K562 (cell line): Measurements from ENCODE around the gene CMIP. TPM values are rescaled to one million over a fixed set of nuclear protein-coding genes. Genes with fewer than 3 reads are reported as not detected.

Source experiments
- ATF7 ChIP-seq: fragments of 450-650 bp; IDR thresholded peaks from 2 replicates; pipeline ENCODE4 v1.7.1; 2014; ENCODE audit warnings: mild to moderate bottlenecking, moderate library complexity
- COPS2 ChIP-seq: fragments of 450-650 bp; conservative IDR thresholded peaks from 2 replicates; pipeline ENCODE4 v1.6.1; 2016; ENCODE audit warnings: mild to moderate bottlenecking, moderate library complexity
- FOXJ3 ChIP-seq: sonication (generic); formaldehyde crosslinking; IDR thresholded peaks from 2 replicates; pipeline ENCODE4 v1.4.0; 2020; ENCODE audit warnings: mild to moderate bottlenecking, missing genetic modification reagents
- ILK ChIP-seq: fragments of 450-650 bp; IDR thresholded peaks from 2 replicates; pipeline ENCODE4 v1.6.1; 2016; ENCODE audit warnings: missing genetic modification characterization, low read depth, mild to moderate bottlenecking, missing compliant biosample characterization, moderate library complexity, borderline replicate concordance
- RBM14 ChIP-seq: fragments of 200-400 bp; formaldehyde crosslinking; IDR thresholded peaks from 2 replicates; pipeline ENCODE4 v1.6.1; 2018; ENCODE audit warnings: low read depth, mild to moderate bottlenecking, low read length, moderate library complexity, borderline replicate concordance; ENCODE audit not compliant: insufficient read depth
- RCOR1 ChIP-seq, 2 experiments: IDR thresholded peaks; 2 replicates each; pipeline ENCODE4 v1.6.1; 2012; ENCODE audit warnings: low read depth in 2 of 2, low read length in 2 of 2, borderline replicate concordance in 1 of 2, improper control_type of control experiment in 1 of 2
- TBL1XR1 ChIP-seq, 2 experiments: IDR thresholded peaks; 2 replicates each; pipeline ENCODE4 v1.6.1; 2012; ENCODE audit warnings: improper control_type of control experiment in 2 of 2, low read length in 2 of 2, mild to moderate bottlenecking in 1 of 2
- ZNF146 ChIP-seq: IDR thresholded peaks from one replicate; pipeline ENCODE4 v1.6.1; 2018; ENCODE audit warnings: missing compliant biosample characterization; ENCODE audit not compliant: unreplicated experiment
- ZNF408 ChIP-seq: fragments of 250-450 bp; sonication (Bioruptor Pico); IDR thresholded peaks from 2 replicates; pipeline ENCODE4 v1.4.0; 2020; ENCODE audit warnings: low read depth, mild to moderate bottlenecking, moderate library complexity
- polyA plus RNA-seq, 8 experiments: library from polyadenylated mRNA; depleted of rRNA in 4 of 8; stranded (reverse) in 5 of 8; unstranded in 3 of 8; fragments of >200 nt; fragmentation: Nextera tagmentation in 2 of 8; fragmentation: Illumina TruSeq in 1 of 8; extraction: Ambion mirVana in 2 of 8; extraction: Trizol in 1 of 8; gene quantifications; 2 replicates each; pipeline versions ENCODE4 v1.2.1 to v1.2.3, GENCODE V29; 2011 to 2014; ENCODE audit warnings: inconsistent platforms in 1 of 8, missing spikeins in 1 of 8
- total RNA-seq, 7 experiments: library from RNA; depleted of rRNA in 6 of 7; stranded (reverse); fragments of >200 nt in 6 of 7; fragmentation: Illumina TruSeq in 2 of 7; extraction: Trizol in 2 of 7; gene quantifications; 2 replicates each; pipeline versions ENCODE4 v1.2.1 to v1.2.3, GENCODE V29; 2011 to 2021; ENCODE audit warnings: low replicate concordance in 1 of 7
- TF ChIP-seq, protein P1 (sequence below): fragments of 250-450 bp; sonication (Bioruptor Pico); IDR thresholded peaks from 2 replicates; pipeline ENCODE4 v1.5.0; 2021; ENCODE audit warnings: mild to moderate bottlenecking, borderline replicate concordance
- TF ChIP-seq, protein P2 (sequence below): IDR thresholded peaks from 2 replicates; pipeline ENCODE4 v1.6.1; 2012; ENCODE audit warnings: low read depth, low read length, improper control_type of control experiment, borderline replicate concordance
- TF ChIP-seq, protein P3 (sequence below): sonication (generic); formaldehyde crosslinking; IDR thresholded peaks from 2 replicates; pipeline ENCODE4 v1.8.0; 2022; ENCODE audit warnings: missing genetic modification reagents, mild to moderate bottlenecking, borderline replicate concordance
- TF ChIP-seq, protein P4 (sequence below): fragments of 450-650 bp; IDR thresholded peaks from 2 replicates; pipeline ENCODE4 v1.6.1; 2016; ENCODE audit warnings: mild to moderate bottlenecking

Gene CMIP
- total and polyA plus RNA-seq, 9 of the 15 experiments (the other 6 are each of a cell fraction or from before 2014, with no cell fraction given): 0.94 to 82.5 (median 10.3) TPM

DNA sequence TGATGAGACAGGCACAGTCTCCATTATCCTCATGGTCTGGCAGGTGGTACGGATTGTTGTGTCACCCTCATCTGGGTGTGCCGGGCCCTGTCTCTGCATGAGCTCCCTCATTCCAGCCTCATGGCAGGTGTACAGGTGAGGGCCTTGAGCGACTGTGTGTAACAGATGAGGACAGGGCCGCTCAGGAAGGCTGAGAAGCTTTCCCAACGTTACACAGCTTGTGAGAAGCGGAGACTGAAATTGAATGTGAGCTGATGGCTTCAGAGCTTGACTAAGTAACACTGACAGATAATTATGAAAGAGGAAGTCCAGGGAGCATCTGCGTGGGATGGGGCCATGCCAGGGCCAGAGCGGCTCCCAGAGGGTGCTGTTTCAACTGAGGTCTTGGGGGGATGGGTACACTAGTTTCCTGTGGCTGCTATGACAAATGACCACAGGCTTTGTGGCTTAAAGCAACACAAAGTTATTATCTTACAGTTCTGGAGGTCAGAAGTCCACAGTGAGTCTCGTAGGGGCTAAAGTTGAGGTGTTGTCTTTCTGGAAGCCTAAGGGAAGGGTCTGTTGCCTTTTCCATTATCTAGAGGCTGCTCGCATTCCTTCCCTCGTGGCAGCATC is 36.7 kb downstream of the CMIP start (continued):
- TF ChIP-seq, protein P1, sequence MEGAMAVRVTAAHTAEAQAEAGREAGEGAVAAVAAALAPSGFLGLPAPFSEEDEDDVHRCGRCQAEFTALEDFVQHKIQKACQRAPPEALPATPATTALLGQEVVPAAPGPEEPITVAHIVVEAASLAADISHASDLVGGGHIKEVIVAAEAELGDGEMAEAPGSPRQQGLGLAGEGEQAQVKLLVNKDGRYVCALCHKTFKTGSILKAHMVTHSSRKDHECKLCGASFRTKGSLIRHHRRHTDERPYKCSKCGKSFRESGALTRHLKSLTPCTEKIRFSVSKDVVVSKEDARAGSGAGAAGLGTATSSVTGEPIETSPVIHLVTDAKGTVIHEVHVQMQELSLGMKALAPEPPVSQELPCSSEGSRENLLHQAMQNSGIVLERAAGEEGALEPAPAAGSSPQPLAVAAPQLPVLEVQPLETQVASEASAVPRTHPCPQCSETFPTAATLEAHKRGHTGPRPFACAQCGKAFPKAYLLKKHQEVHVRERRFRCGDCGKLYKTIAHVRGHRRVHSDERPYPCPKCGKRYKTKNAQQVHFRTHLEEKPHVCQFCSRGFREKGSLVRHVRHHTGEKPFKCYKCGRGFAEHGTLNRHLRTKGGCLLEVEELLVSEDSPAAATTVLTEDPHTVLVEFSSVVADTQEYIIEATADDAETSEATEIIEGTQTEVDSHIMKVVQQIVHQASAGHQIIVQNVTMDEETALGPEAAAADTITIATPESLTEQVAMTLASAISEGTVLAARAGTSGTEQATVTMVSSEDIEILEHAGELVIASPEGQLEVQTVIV: no peak
- TF ChIP-seq ILK (tag): no peak
- TF ChIP-seq ZNF408 (CRISPR knock-in tag): no peak
- peak; percentile 47 to 89; a peak in 3 of 4 replicates for TF ChIP-seq TBL1XR1 (IDR thresholded peaks at IDR 0.05; ENCODE audit: low read length in 2 of 2)
- no peak for TF ChIP-seq RBM14
- no peak for TF ChIP-seq ZNF146 (CRISPR knock-in tag)
- no peak for TF ChIP-seq COPS2
- TF ChIP-seq, protein P2, sequence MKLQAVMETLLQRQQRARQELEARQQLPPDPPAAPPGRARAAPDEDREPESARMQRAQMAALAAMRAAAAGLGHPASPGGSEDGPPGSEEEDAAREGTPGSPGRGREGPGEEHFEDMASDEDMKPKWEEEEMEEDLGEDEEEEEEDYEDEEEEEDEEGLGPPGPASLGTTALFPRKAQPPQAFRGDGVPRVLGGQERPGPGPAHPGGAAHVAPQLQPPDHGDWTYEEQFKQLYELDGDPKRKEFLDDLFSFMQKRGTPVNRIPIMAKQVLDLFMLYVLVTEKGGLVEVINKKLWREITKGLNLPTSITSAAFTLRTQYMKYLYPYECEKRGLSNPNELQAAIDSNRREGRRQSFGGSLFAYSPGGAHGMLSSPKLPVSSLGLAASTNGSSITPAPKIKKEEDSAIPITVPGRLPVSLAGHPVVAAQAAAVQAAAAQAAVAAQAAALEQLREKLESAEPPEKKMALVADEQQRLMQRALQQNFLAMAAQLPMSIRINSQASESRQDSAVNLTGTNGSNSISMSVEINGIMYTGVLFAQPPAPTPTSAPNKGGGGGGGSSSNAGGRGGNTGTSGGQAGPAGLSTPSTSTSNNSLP: no peak
- TF ChIP-seq, protein P3, sequence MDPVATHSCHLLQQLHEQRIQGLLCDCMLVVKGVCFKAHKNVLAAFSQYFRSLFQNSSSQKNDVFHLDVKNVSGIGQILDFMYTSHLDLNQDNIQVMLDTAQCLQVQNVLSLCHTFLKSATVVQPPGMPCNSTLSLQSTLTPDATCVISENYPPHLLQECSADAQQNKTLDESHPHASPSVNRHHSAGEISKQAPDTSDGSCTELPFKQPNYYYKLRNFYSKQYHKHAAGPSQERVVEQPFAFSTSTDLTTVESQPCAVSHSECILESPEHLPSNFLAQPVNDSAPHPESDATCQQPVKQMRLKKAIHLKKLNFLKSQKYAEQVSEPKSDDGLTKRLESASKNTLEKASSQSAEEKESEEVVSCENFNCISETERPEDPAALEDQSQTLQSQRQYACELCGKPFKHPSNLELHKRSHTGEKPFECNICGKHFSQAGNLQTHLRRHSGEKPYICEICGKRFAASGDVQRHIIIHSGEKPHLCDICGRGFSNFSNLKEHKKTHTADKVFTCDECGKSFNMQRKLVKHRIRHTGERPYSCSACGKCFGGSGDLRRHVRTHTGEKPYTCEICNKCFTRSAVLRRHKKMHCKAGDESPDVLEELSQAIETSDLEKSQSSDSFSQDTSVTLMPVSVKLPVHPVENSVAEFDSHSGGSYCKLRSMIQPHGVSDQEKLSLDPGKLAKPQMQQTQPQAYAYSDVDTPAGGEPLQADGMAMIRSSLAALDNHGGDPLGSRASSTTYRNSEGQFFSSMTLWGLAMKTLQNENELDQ (CRISPR knock-in tag): no peak
- peak; percentile 67; the same call in 1 of the 2 replicates for TF ChIP-seq ATF7
- TF ChIP-seq, protein P4, sequence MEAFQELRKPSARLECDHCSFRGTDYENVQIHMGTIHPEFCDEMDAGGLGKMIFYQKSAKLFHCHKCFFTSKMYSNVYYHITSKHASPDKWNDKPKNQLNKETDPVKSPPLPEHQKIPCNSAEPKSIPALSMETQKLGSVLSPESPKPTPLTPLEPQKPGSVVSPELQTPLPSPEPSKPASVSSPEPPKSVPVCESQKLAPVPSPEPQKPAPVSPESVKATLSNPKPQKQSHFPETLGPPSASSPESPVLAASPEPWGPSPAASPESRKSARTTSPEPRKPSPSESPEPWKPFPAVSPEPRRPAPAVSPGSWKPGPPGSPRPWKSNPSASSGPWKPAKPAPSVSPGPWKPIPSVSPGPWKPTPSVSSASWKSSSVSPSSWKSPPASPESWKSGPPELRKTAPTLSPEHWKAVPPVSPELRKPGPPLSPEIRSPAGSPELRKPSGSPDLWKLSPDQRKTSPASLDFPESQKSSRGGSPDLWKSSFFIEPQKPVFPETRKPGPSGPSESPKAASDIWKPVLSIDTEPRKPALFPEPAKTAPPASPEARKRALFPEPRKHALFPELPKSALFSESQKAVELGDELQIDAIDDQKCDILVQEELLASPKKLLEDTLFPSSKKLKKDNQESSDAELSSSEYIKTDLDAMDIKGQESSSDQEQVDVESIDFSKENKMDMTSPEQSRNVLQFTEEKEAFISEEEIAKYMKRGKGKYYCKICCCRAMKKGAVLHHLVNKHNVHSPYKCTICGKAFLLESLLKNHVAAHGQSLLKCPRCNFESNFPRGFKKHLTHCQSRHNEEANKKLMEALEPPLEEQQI: no peak
- no peak for TF ChIP-seq FOXJ3
- TF ChIP-seq RCOR1 (IDR thresholded peaks at IDR 0.05; ENCODE audit: borderline replicate concordance in 1 of 2, low read depth in 2 of 2, low read length in 2 of 2): peak; percentile 82 to 97; a peak in 3 of 4 replicates
